ENCODE data around the gene SLC4A4.

SLC4A4 gene

DNA sequence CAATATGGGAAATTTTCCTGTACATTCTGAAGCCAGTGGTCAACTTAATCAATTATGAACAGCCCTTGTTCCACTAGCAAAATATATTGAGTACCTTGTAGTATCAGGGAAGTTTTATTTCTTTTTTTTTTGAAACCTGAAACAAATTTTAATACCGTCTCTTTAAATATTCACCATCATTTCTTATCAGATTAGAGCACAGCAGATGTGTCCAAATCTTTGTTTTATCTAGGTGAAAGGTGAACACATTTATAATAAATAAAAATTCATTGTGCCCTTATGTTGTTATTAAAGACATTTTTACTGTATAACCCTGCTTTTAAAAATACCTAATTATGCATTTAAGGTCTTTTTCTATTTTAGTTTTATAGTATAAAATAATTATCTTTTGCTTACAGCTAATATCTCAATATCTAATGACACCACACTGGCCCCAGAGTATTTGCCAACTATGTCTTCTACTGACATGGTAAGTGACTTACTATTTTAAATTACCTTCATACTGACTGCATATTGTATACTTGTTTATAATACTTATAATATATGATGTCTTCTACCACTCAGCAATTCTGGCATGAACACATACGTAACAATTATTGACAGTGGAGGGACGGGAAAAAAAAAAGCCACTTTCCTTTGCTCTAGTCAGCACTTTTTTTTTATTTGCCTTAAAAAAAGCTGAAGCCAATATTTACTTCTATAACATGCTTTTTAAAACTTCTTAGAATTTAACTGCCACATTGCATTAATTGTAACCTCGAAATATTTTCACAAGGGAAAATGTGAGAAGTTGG, 147.9 kb downstream of the SLC4A4 start:
- no peak overlapping the region for H4K91ac ChIP-seq (ENCODE audit: low read depth, low read length, poor library complexity)
- no peak overlapping the region for H2BK12ac ChIP-seq (ENCODE audit: low read length)
- H3K27ac ChIP-seq (replicated peaks; ENCODE audit: low read length) = no peak overlapping the region
- H3K79me1 ChIP-seq (ENCODE audit: low read depth, low read length) = no peaks in the 10 kb centered on the region
- peaks cover 0 to 11% of the 10 kb centered on the region in 2 donors for H3K9me3 ChIP-seq (replicated peaks in 1 of 2; ENCODE audit: control insufficient read depth in 2 of 2, insufficient read depth in 1 of 2, low read depth in 1 of 2, low read length in 2 of 2)
- H3K18ac ChIP-seq (ENCODE audit: low read length) = no peak overlapping the region
- no peak overlapping the region for H2AK5ac ChIP-seq (ENCODE audit: low read depth, low read length)
- H3K4me1 ChIP-seq (ENCODE audit: control insufficient read depth in 2 of 2, insufficient read depth in 1 of 2, low read depth in 1 of 2, low read length in 2 of 2) = peaks cover 0 to 8% of the 10 kb centered on the region in 2 donors
- no peaks in the 10 kb centered on the region for H3K27me3 ChIP-seq (ENCODE audit: control insufficient read depth in 3 of 3, insufficient read depth in 3 of 3, low read depth in 1 of 3, low read length in 3 of 3)
- no peak overlapping the region for H2BK5ac ChIP-seq (ENCODE audit: low read length)
- peak overlapping the region in 1 of 2 donors; percentile 25 for H3K4me3 ChIP-seq (ENCODE audit: low read length in 2 of 2)
- WGBS, 2 donors (ENCODE audit: extremely low coverage in 2 of 2, insufficient read length in 2 of 2, insufficient replicate concordance in 1 of 2) = no CpG with 5 or more reads among the region's 4 CpGs
- no peak for DNase-seq (ENCODE audit: low spot score)
- H3K9ac ChIP-seq (ENCODE audit: low read depth, low read length, poor library complexity) = no peak overlapping the region
- no peak overlapping the region for H2BK15ac ChIP-seq (ENCODE audit: low read length)
- H2BK120ac ChIP-seq (ENCODE audit: low read depth, low read length) = no peak overlapping the region
- no peak overlapping the region for H3K14ac ChIP-seq (ENCODE audit: low read length)
- H4K8ac ChIP-seq (ENCODE audit: low read depth, low read length) = no peak overlapping the region
- peak overlapping the region; percentile 51 for H2AFZ ChIP-seq (ENCODE audit: low read length)
- H3K4me2 ChIP-seq (ENCODE audit: insufficient read depth, low read length, poor library complexity, severe bottlenecking) = no peak overlapping the region
- H3K36me3 ChIP-seq (replicated peaks in 1 of 2; ENCODE audit: control insufficient read depth in 2 of 2, insufficient read depth in 2 of 2, low read length in 2 of 2) = no peaks in the 10 kb centered on the region
- no peak overlapping the region for H3K23ac ChIP-seq (ENCODE audit: low read depth, low read length, poor library complexity)
- H3K4ac ChIP-seq (ENCODE audit: low read length) = no peak overlapping the region

DNA sequence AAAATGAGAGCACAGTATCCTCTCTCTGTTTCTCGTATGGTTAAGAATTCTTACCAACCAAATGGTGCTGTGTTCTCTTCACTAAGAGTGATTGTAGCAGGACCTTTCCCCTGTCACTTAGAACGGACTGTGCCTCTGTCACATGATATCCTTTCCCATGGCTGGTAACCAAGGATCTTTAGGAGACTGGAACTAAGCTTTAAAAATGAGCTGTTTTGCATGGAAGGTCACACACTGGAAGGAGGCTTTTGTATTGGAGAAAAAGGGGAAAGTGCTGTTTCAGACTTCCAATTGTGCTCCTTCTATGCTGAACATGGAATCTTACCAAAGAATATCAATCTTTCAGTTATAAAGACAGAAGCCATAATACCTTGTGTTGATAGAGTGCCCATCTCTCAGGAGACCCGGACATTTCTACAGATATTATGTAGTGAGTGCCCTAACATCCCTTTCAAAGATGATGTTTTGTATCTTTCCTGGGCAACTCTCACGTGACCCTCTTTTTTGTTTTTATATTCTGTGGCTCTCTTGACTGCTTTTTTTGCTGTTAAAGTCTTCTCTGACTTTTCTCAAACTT, 148.6 kb downstream of the SLC4A4 start:
- Histone ChIP-seq H4K8ac (ENCODE audit: low read depth, low read length) (no peak overlapping the region), H3K23ac (ENCODE audit: low read depth, low read length, poor library complexity) (no peak overlapping the region), H3K79me1 (ENCODE audit: low read depth, low read length) (no peaks in the 10 kb centered on the region), H3K9ac (ENCODE audit: low read depth, low read length, poor library complexity) (no peak overlapping the region), H3K9me3 (replicated peaks in 1 of 2; ENCODE audit: control insufficient read depth in 2 of 2, insufficient read depth in 1 of 2, low read depth in 1 of 2, low read length in 2 of 2) (peaks cover 0 to 11% of the 10 kb centered on the region in 2 donors), H3K4me3 (ENCODE audit: low read length in 2 of 2) (peak overlapping the region in 1 of 2 donors; percentile 25), H3K4me1 (ENCODE audit: control insufficient read depth in 2 of 2, insufficient read depth in 1 of 2, low read depth in 1 of 2, low read length in 2 of 2) (peaks cover 0 to 8% of the 10 kb centered on the region in 2 donors), H3K4ac (ENCODE audit: low read length) (no peak overlapping the region), H2BK15ac (ENCODE audit: low read length) (no peak overlapping the region), H3K27ac (replicated peaks; ENCODE audit: low read length) (no peak overlapping the region), H2BK12ac (ENCODE audit: low read length) (no peak overlapping the region), H3K4me2 (ENCODE audit: insufficient read depth, low read length, poor library complexity, severe bottlenecking) (no peak overlapping the region), H3K14ac (ENCODE audit: low read length) (no peak overlapping the region), H3K36me3 (replicated peaks in 1 of 2; ENCODE audit: control insufficient read depth in 2 of 2, insufficient read depth in 2 of 2, low read length in 2 of 2) (no peaks in the 10 kb centered on the region), H3K18ac (ENCODE audit: low read length) (no peak overlapping the region), H2AFZ (ENCODE audit: low read length) (peak overlapping the region; percentile 65), H2BK5ac (ENCODE audit: low read length) (no peak overlapping the region), H4K91ac (ENCODE audit: low read depth, low read length, poor library complexity) (no peak overlapping the region), H3K27me3 (ENCODE audit: control insufficient read depth in 3 of 3, insufficient read depth in 3 of 3, low read depth in 1 of 3, low read length in 3 of 3) (no peaks in the 10 kb centered on the region), H2BK120ac (ENCODE audit: low read depth, low read length) (no peak overlapping the region), H2AK5ac (ENCODE audit: low read depth, low read length) (no peak overlapping the region)
- peak; percentile 17 for DNase-seq (ENCODE audit: low spot score)
- no CpG with 5 or more reads among the region's 4 CpGs for WGBS, 2 donors (ENCODE audit: extremely low coverage in 2 of 2, insufficient read length in 2 of 2, insufficient replicate concordance in 1 of 2)

DNA sequence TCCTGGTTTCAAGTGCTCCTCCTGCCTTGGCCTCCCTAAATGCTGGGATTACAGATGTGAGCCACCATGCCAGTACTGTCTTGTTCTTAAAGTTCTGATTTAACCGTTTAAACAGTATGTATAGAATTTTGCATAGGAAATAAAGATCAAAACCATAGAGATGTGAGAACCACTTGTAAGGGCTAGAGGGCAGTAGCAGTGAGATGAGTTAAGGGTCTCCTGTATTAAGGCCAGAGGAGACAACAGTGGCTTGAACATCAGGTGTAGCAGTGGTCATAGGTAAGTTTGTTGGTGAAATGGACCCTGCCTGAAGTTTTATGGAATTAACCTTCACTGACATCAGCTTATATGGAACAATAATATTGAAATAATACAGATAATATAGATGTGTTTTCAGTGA, 155.7 kb downstream of the SLC4A4 start:
- no peak overlapping the region for H3K27ac ChIP-seq (replicated peaks; ENCODE audit: low read length)
- DNase-seq (ENCODE audit: low spot score) = no peak
- no peak overlapping the region for H3K18ac ChIP-seq (ENCODE audit: low read length)
- no CpG with 5 or more reads among the region's 1 CpG for WGBS, 2 donors (ENCODE audit: extremely low coverage in 2 of 2, insufficient read length in 2 of 2, insufficient replicate concordance in 1 of 2)
- H3K79me1 ChIP-seq (ENCODE audit: low read depth, low read length) = no peaks in the 10 kb centered on the region
- H2AK5ac ChIP-seq (ENCODE audit: low read depth, low read length) = no peak overlapping the region
- H3K4ac ChIP-seq (ENCODE audit: low read length) = no peak overlapping the region
- H2BK12ac ChIP-seq (ENCODE audit: low read length) = no peak overlapping the region
- H3K4me1 ChIP-seq (ENCODE audit: control insufficient read depth in 2 of 2, insufficient read depth in 1 of 2, low read depth in 1 of 2, low read length in 2 of 2) = no peaks in the 10 kb centered on the region
- H3K9me3 ChIP-seq (replicated peaks in 1 of 2; ENCODE audit: control insufficient read depth in 2 of 2, insufficient read depth in 1 of 2, low read depth in 1 of 2, low read length in 2 of 2) = no peaks in the 10 kb centered on the region
- H3K4me3 ChIP-seq (ENCODE audit: low read length in 2 of 2) = no peak overlapping the region
- no peak overlapping the region for H2BK120ac ChIP-seq (ENCODE audit: low read depth, low read length)
- no peak overlapping the region for H2BK5ac ChIP-seq (ENCODE audit: low read length)
- no peak overlapping the region for H4K8ac ChIP-seq (ENCODE audit: low read depth, low read length)
- no peaks in the 10 kb centered on the region for H3K27me3 ChIP-seq (ENCODE audit: control insufficient read depth in 3 of 3, insufficient read depth in 3 of 3, low read depth in 1 of 3, low read length in 3 of 3)
- H3K23ac ChIP-seq (ENCODE audit: low read depth, low read length, poor library complexity) = no peak overlapping the region
- no peak overlapping the region for H2AFZ ChIP-seq (ENCODE audit: low read length)
- H4K91ac ChIP-seq (ENCODE audit: low read depth, low read length, poor library complexity) = no peak overlapping the region
- H3K4me2 ChIP-seq (ENCODE audit: insufficient read depth, low read length, poor library complexity, severe bottlenecking) = no peak overlapping the region
- no peaks in the 10 kb centered on the region for H3K36me3 ChIP-seq (replicated peaks in 1 of 2; ENCODE audit: control insufficient read depth in 2 of 2, insufficient read depth in 2 of 2, low read length in 2 of 2)
- no peak overlapping the region for H3K14ac ChIP-seq (ENCODE audit: low read length)
- no peak overlapping the region for H3K9ac ChIP-seq (ENCODE audit: low read depth, low read length, poor library complexity)
- H2BK15ac ChIP-seq (ENCODE audit: low read length) = no peak overlapping the region

DNA sequence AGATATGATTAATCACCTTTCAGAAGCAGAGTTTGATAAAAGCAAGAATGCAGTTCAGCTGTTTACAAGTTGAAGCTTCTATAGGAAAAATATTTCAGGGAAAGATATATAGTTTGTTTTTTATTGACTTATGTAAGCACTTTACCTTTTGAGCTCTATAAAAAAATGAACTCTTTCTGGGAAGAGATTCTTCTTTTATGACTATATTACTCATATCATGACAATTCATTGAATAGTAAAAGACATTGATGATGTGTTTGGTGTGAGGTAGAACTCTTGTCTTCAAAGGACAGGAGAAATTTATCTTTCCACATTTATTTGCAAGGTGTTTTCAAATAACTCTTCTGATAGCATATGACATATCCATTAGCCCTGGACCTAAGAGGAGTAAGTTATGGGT, 156.6 kb downstream of the SLC4A4 start:
- H2AK5ac ChIP-seq (ENCODE audit: low read depth, low read length) = no peak overlapping the region
- H3K27me3 ChIP-seq (ENCODE audit: control insufficient read depth in 3 of 3, insufficient read depth in 3 of 3, low read depth in 1 of 3, low read length in 3 of 3) = no peaks in the 10 kb centered on the region
- no peaks in the 10 kb centered on the region for H3K4me1 ChIP-seq (ENCODE audit: control insufficient read depth in 2 of 2, insufficient read depth in 1 of 2, low read depth in 1 of 2, low read length in 2 of 2)
- no peak overlapping the region for H4K91ac ChIP-seq (ENCODE audit: low read depth, low read length, poor library complexity)
- H2BK12ac ChIP-seq (ENCODE audit: low read length) = no peak overlapping the region
- no peak overlapping the region for H2BK5ac ChIP-seq (ENCODE audit: low read length)
- H3K79me1 ChIP-seq (ENCODE audit: low read depth, low read length) = no peaks in the 10 kb centered on the region
- no peak overlapping the region for H2BK15ac ChIP-seq (ENCODE audit: low read length)
- H3K9ac ChIP-seq (ENCODE audit: low read depth, low read length, poor library complexity) = no peak overlapping the region
- H4K8ac ChIP-seq (ENCODE audit: low read depth, low read length) = no peak overlapping the region
- H3K4me3 ChIP-seq (ENCODE audit: low read length in 2 of 2) = no peak overlapping the region
- no peak overlapping the region for H3K23ac ChIP-seq (ENCODE audit: low read depth, low read length, poor library complexity)
- H2BK120ac ChIP-seq (ENCODE audit: low read depth, low read length) = no peak overlapping the region
- DNase-seq (ENCODE audit: low spot score) = no peak
- H3K4ac ChIP-seq (ENCODE audit: low read length) = no peak overlapping the region
- no peaks in the 10 kb centered on the region for H3K36me3 ChIP-seq (replicated peaks in 1 of 2; ENCODE audit: control insufficient read depth in 2 of 2, insufficient read depth in 2 of 2, low read length in 2 of 2)
- no peak overlapping the region for H2AFZ ChIP-seq (ENCODE audit: low read length)
- H3K27ac ChIP-seq (replicated peaks; ENCODE audit: low read length) = no peak overlapping the region
- H3K18ac ChIP-seq (ENCODE audit: low read length) = no peak overlapping the region
- H3K14ac ChIP-seq (ENCODE audit: low read length) = no peak overlapping the region
- H3K4me2 ChIP-seq (ENCODE audit: insufficient read depth, low read length, poor library complexity, severe bottlenecking) = no peak overlapping the region
- H3K9me3 ChIP-seq (replicated peaks in 1 of 2; ENCODE audit: control insufficient read depth in 2 of 2, insufficient read depth in 1 of 2, low read depth in 1 of 2, low read length in 2 of 2) = no peaks in the 10 kb centered on the region

All from neuronal stem cell (in vitro differentiated cells).